A549 (cell line): ENCODE measurements around the gene OR4A16. TPM values are rescaled to one million over a fixed set of nuclear protein-coding genes. Genes with fewer than 3 reads are reported as not detected.

ENCODE experiments used
- ATAC-seq, 2 experiments: fragments of 200-7000 bp in 1 of 2; fragments of >200 bp in 1 of 2; cut with Nextera tagmentation in 1 of 2; cut with Tn5 transposase in 1 of 2; 3 replicates each; pipeline versions ENCODE4 v1.8.0 to v1.9.1; 2018 to 2020; ENCODE audit warnings: mild to moderate bottlenecking in 1 of 2, moderate library complexity in 1 of 2
- CTCF ChIA-PET: fragments of 300-600 bp; sonication (Branson Sonifier 250); formaldehyde crosslinking; extraction: SDS; loops from one replicate; lab custom pipeline; 2021; ENCODE audit warnings: antibody characterized with exemption, inconsistent platforms; lab: Yijun Ruan, JAX
- POLR2A ChIA-PET: fragments of 350-600 bp; formaldehyde crosslinking; extraction: SDS; loops from one replicate; lab custom pipeline; 2021; ENCODE audit warnings: antibody characterized with exemption, inconsistent platforms; lab: Yijun Ruan, JAX
- DNase-seq, 2 experiments: peaks; one replicate each; pipeline versions ENCODE4 v3.0.0 to v3.0.0-alpha.2; 2011 to 2016; ENCODE audit warnings: low read depth in 1 of 2, low spot score in 1 of 2
- FAIRE-seq: peaks from 2 replicates; lab custom pipeline; 2011; peaks lifted over from hg19 to GRCh38; lab: Jason Lieb, UNC
- H3K27ac ChIP-seq, 2 experiments: fragments of >200 bp; sonication (Bioruptor Twin); formaldehyde crosslinking; 3 replicates each; pipeline ENCODE4 v1.5.1; 2016 to 2017
- H3K4me1 ChIP-seq: fragments of >200 bp; sonication (Bioruptor Twin); formaldehyde crosslinking; 3 replicates; pipeline ENCODE4 v1.6.1; 2016
- H3K4me2 ChIP-seq: fragments of >200 bp; sonication (Bioruptor Twin); formaldehyde crosslinking; 3 replicates; pipeline ENCODE4 v1.6.1; 2016
- H3K4me3 ChIP-seq: fragments of >200 bp; sonication (Bioruptor Twin); formaldehyde crosslinking; 3 replicates; pipeline ENCODE4 v1.5.1; 2016
- H3K9me3 ChIP-seq: fragments of >200 bp; sonication (Bioruptor Twin); formaldehyde crosslinking; 3 replicates; pipeline ENCODE4 v1.6.1; 2016
- CEBPB ChIP-seq, 2 experiments: fragments of >200 bp in 1 of 2; sonication (Bioruptor Twin) in 1 of 2; formaldehyde crosslinking in 1 of 2; IDR thresholded peaks; 2 replicates each; pipeline ENCODE4 v1.6.1; 2012 to 2016
- ESRRA ChIP-seq: fragments of 150-350 bp; IDR thresholded peaks from 2 replicates; pipeline ENCODE4 v1.6.1; 2014; ENCODE audit warnings: mild to moderate bottlenecking, low read length, borderline replicate concordance
- JUN ChIP-seq, 2 experiments: fragments of >200 bp; sonication (Bioruptor Twin); formaldehyde crosslinking; IDR thresholded peaks; 2 replicates in 1 of 2; 3 replicates in 1 of 2; pipeline ENCODE4 v1.6.1; 2016 to 2017
- NFE2L2 ChIP-seq: fragments of 150-350 bp; conservative IDR thresholded peaks from 2 replicates; pipeline ENCODE4 v1.6.1; 2014; ENCODE audit warnings: low read length
- POLR2AphosphoS2 ChIP-seq: conservative IDR thresholded peaks from 2 replicates; pipeline ENCODE4 v1.6.1; 2012; ENCODE audit warnings: low read length, improper control_type of control experiment, inconsistent platforms
- ZSCAN20 ChIP-seq: fragments of 250-450 bp; sonication (Bioruptor Pico); IDR thresholded peaks from 2 replicates; pipeline ENCODE4 v1.8.0; 2022; ENCODE audit warnings: mild to moderate bottlenecking, moderate library complexity
- WGBS: methylation state at CpG from one replicate; pipeline ENCODE4 v1.1.6; 2017; ENCODE audit errors: missing lambda C conversion rate; 5-methylcytosine and 5-hydroxymethylcytosine counted together
- polyA plus RNA-seq, 4 experiments: library from polyadenylated mRNA; depleted of rRNA in 3 of 4; stranded (reverse); fragments of >200 nt; fragmentation: RNase III in 1 of 4; extraction: RNeasy Plus Mini Kit Qiagen cat#74134 plus additional on column Dnase treatment in 1 of 4; gene quantifications; 2 replicates in 3 of 4; 3 replicates in 1 of 4; pipeline ENCODE4 v1.2.3, GENCODE V29; 2011 to 2017
- TF ChIP-seq, protein P1 (sequence below): fragments of 150-350 bp; IDR thresholded peaks from 2 replicates; pipeline ENCODE4 v1.6.1; 2014; ENCODE audit warnings: low read depth, mild to moderate bottlenecking, low read length
- TF ChIP-seq, protein P2 (sequence below): fragments of 250-450 bp; sonication (Bioruptor Pico); IDR thresholded peaks from 2 replicates; pipeline ENCODE4 v1.5.0; 2020; ENCODE audit warnings: low read depth, mild to moderate bottlenecking, moderate library complexity
- TF ChIP-seq, protein P3 (sequence below): IDR thresholded peaks from 2 replicates; pipeline ENCODE4 v1.6.1; 2012

Gene OR4A16
- polyA plus RNA-seq, 2 of the 4 experiments (the other 2 are of a cell fraction), result not detected

DNA sequence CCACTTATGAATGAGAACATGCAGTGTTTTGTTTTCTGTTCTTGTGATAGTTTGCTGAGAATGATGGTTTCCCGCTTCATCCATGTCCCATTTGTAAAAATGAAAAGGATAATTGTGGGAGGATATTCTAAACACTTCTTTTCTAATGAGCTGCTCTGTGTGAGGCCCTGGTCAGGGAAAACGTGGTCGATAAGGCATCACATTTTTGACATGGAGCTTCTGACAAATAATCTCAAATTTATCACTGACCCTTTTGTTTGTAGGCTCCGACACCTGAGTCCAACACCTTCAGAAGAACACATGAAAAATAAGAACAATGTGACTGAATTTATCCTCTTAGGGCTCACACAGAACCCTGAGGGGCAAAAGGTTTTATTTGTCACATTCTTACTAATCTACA lies 24.7 kb downstream of the OR4A16 start, which contains the start of gene OR4A15:
OR4A15 (plus strand) TSS at position 301 of the 400 bp plus-strand sequence; CDS start at position 301, 0 bp downstream.
- 1% methylated on average over 4 of the region's 4 CpGs for WGBS
- no peak for FAIRE-seq

More for the DNA sequence above, 24.7 kb downstream of the OR4A16 start, which contains the start of gene OR4A15:
- POLR2A ChIA-PET, result no interaction called here
- Histone ChIP-seq H3K4me1 (no peaks in the 10 kb centered on the region), H3K4me2 (no peak within 1 kb of the TSS), H3K9me3 (no peaks in the 10 kb centered on the region), H3K27ac (no peak within 1 kb of the TSS), H3K4me3 (no peak within 1 kb of the TSS)
- DNase-seq (no peak), ATAC-seq (no peak)
- CTCF ChIA-PET, result no interaction called here
- TF ChIP-seq CEBPB (IDR thresholded peaks at IDR 0.05) (no peak), JUN (IDR thresholded peaks at IDR 0.05) (no peak), NFE2L2 (no peak), ZSCAN20 (no peak), POLR2AphosphoS2 (no peak), ESRRA (no peak)
- TF ChIP-seq, protein P1, sequence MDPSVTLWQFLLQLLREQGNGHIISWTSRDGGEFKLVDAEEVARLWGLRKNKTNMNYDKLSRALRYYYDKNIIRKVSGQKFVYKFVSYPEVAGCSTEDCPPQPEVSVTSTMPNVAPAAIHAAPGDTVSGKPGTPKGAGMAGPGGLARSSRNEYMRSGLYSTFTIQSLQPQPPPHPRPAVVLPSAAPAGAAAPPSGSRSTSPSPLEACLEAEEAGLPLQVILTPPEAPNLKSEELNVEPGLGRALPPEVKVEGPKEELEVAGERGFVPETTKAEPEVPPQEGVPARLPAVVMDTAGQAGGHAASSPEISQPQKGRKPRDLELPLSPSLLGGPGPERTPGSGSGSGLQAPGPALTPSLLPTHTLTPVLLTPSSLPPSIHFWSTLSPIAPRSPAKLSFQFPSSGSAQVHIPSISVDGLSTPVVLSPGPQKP, result no peak
- TF ChIP-seq, protein P2, sequence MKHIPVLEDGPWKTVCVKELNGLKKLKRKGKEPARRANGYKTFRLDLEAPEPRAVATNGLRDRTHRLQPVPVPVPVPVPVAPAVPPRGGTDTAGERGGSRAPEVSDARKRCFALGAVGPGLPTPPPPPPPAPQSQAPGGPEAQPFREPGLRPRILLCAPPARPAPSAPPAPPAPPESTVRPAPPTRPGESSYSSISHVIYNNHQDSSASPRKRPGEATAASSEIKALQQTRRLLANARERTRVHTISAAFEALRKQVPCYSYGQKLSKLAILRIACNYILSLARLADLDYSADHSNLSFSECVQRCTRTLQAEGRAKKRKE (CRISPR knock-in tag), result no peak
- TF ChIP-seq, protein P3, sequence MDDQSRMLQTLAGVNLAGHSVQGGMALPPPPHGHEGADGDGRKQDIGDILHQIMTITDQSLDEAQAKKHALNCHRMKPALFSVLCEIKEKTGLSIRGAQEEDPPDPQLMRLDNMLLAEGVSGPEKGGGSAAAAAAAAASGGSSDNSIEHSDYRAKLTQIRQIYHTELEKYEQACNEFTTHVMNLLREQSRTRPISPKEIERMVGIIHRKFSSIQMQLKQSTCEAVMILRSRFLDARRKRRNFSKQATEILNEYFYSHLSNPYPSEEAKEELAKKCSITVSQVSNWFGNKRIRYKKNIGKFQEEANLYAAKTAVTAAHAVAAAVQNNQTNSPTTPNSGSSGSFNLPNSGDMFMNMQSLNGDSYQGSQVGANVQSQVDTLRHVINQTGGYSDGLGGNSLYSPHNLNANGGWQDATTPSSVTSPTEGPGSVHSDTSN, result no peak

Other genes starting within 250 kb of the OR4A16 start
- gene TRIM48, start 81.0 kb upstream of the OR4A16 start, polyA plus RNA-seq (2011; rRNA removed), result not detected in 2 replicates
- not detected in 3 replicates for gene TRIM48, start 81.0 kb upstream of the OR4A16 start, polyA plus RNA-seq (2017; fragmentation: RNase III; extraction: RNeasy Plus Mini Kit Qiagen cat#74134 plus additional on column Dnase treatment)
- gene OR4A15, start 24.8 kb downstream of the OR4A16 start, polyA plus RNA-seq (2011; rRNA removed), result not detected in 2 replicates
- not detected in 3 replicates for gene OR4A15, start 24.8 kb downstream of the OR4A16 start, polyA plus RNA-seq (2017; fragmentation: RNase III; extraction: RNeasy Plus Mini Kit Qiagen cat#74134 plus additional on column Dnase treatment)
- not detected in 2 replicates for gene OR4C15, start 211.3 kb downstream of the OR4A16 start, polyA plus RNA-seq (2011; rRNA removed)
- gene OR4C15, start 211.3 kb downstream of the OR4A16 start, polyA plus RNA-seq (2017; fragmentation: RNase III; extraction: RNeasy Plus Mini Kit Qiagen cat#74134 plus additional on column Dnase treatment), result not detected in 3 replicates
- gene OR4C16, start 228.9 kb downstream of the OR4A16 start, polyA plus RNA-seq (2011; rRNA removed), result not detected in 2 replicates
- not detected in 3 replicates for gene OR4C16, start 228.9 kb downstream of the OR4A16 start, polyA plus RNA-seq (2017; fragmentation: RNase III; extraction: RNeasy Plus Mini Kit Qiagen cat#74134 plus additional on column Dnase treatment)